Fibroblast of peridontal ligament (primary cell): ENCODE measurements around the gene IFITM2.
A peak's percentile ranks its signal among the peaks of the same experiment; 100 is the strongest.
"Not testable (repeated sequence)": the region's sequence is repeated elsewhere in the genome, so short reads cannot be mapped to it uniquely, and the experiment has no call there.

Experiments
- DNase-seq: peaks from one replicate; pipeline ENCODE4 v3.0.0-alpha.2; 2010; ENCODE audit errors: extremely low read depth

The IFITM2 gene

DNA sequence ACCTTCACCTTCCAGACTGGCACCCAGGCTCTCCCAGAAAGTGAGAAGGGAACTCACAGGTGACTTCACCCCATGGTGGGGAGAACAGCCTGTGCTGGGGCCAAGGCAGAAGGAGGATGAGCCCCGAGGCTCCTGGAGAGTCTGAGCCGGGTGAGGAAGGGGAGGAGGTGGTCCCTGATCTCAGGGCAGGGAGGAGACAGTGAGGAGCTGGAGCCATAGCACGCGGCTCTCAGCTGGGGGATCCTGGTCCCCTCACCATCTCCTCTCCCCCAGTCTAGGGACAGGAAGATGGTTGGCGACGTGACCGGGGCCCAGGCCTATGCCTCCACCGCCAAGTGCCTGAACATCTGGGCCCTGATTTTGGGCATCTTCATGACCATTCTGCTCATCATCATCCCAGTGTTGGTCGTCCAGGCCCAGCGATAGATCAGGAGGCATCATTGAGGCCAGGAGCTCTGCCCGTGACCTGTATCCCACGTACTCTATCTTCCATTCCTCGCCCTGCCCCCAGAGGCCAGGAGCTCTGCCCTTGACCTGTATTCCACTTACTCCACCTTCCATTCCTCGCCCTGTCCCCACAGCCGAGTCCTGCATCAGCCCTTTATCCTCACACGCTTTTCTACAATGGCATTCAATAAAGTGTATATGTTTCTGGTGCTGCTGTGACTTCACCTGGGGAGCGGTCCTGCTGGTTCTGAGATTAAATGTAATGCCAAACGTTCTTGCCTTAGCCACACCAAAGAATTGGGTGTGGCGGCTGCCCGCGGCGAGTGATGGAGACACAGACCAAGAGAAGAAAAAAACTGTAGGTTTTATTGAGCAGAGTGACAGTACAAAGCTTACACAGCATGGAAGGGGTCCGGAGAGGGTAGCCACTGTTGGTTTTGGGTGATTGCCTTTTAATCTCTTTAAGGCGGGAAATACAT is 1.4 kb downstream of the IFITM2 start:
- not testable (repeated sequence) for DNase-seq

DNA sequence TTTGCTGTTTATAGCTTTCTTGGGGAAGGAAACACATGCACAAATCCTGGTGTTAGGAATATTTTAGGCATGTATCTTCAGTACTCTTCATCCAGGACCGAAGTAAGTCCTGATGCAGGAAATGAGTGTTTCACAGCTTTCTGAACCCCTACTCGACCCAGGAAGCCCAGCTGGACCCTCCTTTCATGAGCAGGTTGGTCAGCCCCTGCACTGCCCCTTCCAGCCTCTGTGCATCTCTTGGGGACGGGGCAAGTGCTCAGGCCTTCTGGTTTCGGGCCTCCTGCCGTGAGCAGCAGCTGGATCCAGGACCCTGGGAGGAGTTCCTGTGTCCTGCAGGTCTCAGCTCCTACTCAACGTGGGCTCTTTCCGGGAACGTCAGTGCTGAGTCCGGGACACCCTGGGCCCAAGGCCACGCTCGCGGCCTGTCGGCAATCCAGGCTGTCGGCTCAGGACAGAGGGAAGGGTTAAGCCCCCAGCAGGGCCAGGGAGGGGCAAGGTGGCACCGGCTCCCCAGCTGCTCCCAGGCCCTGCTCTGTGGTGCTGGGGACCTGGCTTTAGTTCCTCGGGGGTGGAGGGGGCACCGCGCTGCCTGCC is 2.5 kb downstream of the IFITM2 start:
- DNase-seq = not testable (repeated sequence)

DNA sequence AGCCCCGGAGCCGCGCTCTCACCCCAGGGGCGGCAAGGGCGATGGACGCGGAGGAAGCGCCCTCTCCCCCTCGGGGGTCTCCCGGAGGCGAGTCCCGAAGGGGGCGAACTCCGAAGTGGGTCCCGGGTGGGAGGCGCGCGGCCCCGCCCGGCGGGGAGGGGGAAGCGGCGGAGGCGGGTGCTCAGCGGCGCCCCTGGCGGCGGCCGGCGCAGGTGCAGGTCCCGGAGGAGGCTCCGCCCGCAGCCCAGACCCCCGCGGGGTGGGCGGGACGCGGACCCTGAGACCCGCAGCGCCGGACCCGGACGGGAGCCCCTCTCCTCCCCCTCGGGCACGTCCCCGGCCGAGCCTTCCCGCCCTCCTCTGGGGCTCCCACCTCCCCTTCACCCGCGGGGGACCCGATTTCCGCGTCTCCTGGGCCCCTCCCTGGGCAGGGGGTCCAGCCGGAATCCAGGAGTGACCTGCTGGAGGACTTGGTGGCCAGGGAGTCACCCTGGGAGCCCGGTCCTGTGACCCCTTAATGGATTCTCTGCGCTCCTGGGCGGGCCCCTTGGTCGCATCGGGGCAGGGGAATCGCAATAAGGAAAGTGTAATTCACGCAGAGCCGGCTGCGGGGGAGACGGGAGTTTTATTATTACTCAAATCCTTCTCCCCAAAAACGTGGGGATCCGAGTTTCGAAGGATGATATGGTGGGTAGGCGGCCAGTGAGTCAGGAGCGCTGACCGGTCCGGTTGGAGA is 3.6 kb downstream of the IFITM2 start:
- not testable (repeated sequence) for DNase-seq

DNA sequence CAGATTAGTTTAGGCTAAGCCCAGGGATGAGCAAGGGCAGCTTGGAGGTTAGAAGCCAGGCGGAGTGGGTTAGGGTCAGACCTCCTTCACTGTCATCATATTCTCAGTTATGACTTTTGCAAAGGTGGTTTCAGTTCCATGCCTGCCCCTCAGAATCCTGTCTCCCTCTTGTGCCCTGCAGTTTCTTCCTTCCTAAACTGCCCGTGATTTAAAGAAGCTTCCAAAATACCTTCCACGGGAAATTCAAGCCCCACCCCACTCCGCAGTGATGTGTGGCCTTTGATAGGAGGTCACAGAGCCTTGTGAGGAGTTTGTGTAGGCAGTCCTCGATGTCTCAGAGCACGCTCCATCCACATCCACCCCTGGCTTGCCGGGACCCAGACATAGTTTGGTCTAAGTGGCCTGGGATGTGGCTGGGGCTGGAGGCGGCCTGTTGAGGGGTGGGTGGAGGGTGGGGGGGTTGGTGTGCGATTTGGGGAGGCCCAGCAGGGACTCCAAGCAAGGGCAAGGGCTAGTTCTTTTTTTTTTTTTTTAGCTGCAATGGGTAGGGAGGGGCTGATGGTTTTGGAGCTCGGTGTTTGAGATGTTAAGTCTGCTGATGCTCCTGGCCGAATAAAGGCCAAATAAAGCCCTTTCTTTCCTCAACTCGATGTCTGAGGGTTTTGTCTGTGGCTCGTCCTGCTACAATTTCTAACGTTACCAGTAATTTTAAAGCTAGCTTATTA is 4.6 kb downstream of the IFITM2 start:
- DNase-seq = no peak

DNA sequence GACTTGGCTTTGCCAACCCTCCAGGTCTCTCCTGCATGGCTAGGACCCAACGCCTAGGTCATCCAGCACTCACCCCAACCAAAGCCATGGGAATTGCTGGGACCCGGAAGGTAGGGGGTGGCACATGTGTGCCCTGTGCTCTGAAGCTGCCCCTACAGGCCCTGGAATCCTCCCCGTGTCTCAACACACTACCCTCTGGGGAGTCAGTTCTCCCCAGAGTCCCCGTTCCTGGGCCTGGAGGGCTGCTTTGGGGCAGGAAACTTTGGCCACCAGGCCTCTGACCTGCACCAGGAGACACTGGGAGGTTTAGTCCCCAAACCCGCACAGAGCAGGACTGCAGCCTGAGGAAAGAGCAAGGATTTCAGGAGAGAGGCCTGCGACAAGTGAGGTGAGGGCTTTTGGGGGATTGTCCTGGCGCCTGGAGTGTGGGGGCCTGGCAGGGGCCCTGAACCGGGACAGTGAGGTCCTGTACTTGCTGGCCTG is 5.7 kb downstream of the IFITM2 start:
- no peak for DNase-seq

DNA sequence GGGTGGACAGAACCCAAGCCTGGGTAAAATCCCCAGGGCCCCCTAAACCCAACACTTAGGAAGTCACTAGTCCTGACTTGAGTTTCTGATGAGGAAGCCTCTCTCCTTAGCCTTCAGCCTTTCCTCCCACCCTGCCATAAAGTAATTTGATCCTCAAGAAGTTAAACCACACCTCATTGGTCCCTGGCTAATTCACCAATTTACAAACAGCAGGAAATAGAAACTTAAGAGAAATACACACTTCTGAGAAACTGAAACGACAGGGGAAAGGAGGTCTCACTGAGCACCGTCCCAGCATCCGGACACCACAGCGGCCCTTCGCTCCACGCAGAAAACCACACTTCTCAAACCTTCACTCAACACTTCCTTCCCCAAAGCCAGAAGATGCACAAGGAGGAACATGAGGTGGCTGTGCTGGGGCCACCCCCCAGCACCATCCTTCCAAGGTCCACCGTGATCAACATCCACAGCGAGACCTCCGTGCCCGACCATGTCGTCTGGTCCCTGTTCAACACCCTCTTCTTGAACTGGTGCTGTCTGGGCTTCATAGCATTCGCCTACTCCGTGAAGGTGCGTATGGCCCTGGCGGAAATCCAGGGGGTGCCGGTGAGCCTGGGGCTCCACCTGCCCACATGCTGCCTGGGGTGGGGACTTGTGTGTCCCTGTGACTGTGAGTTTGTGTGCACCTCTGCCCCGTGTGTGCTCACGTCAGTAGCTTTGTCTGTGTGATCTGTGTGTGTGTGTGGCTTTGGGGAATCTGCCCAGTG is 6.4 kb downstream of the IFITM2 start, which contains the start of gene IFITM1:
Gene IFITM1, plus strand, starts transcription at position 254 of the 767 bp plus-strand sequence. Its CDS starts 131 bp downstream, at position 385.
- peak; percentile 92 for DNase-seq

DNA sequence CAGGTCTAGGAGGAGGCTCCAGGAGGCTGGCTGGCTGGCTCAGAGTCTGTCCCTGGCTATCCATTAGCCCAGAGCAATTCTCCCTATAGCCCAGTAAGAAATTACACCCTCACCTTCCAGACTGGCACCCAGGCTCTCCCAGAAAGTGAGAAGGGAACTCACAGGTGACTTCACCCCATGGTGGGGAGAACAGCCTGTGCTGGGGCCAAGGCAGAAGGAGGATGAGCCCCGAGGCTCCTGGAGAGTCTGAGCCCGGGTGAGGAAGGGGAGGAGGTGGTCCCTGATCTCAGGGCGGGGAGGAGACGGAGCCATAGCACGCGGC is 6.9 kb downstream of the IFITM2 start:
- not testable (repeated sequence) for DNase-seq

DNA sequence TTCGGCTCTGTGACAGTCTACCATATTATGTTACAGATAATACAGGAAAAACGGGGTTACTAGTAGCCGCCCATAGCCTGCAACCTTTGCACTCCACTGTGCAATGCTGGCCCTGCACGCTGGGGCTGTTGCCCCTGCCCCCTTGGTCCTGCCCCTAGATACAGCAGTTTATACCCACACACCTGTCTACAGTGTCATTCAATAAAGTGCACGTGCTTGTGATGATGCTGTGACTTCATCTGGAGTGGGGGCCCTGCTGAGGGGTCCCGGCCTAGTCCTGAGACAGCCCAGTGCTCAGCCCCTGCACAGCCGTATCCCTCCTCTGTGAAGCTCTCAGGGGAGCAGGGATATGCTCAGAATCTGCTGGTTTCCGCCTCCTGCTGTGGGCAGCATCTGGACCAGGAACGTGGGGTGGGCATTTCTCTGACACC is 7.5 kb downstream of the IFITM2 start:
- no peak for DNase-seq

DNA sequence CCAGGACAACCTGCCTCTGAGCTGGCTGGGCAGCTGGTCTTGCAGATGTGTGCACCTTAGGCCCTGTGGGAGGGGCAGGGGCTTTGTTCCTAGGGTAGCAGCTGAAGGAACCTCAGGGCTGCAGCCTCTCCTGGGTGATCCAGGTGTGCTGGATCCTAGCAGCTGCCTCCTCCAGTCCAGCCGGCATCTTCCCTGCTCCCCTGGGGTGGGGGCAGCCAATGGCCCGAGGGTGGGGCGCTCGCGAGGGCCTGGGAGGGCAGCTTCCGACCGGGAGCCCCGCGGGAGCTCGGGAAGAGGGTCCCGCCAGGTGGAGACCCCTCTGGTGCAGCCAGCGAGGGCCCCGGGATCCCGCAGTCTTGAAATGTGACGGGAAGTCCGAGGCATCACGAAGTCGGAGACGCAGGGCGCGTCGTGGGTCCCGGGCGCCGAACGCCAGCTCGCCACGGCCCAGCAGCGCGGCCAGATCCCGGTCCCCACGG is 7.9 kb downstream of the IFITM2 start:
- no peak for DNase-seq

DNA sequence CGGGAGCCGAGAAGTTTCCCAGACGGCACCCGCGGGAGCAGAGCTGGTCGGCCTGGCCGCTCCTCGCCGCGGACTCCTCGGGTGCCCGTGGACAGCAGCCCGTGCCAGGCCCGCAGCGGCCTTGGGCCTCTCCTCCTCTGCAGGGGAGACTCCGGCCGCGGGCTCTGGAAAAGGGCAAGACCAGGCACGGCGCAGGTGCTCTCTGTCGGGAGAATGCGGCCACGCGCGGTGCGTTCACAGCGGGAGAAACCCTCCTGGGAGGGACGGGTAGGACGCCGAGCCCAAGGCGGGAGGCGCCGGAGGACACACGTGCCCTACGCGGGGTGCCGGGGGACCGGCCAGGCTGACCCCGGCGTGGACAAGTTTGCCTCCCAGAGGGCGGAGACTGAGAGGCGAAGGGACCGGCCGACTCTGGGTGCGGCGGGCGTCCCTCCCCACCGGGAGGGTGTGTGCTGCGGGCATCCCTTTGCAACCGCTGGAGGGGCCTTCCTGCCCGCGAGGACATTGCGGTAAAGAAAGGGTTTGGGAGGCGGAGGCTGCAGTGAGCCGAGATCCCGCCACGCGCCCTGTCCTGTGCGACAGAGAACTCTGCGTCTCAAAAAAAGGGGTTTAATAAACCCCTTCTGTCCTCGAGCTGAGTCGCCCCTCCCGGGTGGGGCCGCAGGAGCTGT is 8.6 kb downstream of the IFITM2 start:
- DNase-seq = no peak

DNA sequence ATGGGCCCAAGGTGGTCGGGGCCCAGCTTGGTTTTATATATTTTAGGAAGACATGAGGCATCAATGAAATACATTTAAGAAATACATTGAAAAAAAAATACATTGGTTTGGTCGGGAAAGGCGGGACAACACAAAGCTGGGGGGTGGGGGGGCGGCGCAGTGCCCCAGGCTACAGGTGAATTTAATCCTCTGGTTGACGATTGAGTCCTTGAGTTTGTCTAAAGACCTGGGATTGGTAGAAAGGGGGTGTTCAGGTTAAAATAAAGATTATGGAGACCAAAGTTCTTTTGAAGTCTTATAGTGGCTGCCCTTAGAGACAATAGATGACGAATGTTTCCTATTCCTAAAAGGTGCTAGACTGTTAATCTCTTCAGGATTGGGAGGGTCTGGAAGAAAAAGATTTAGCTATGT is 9.3 kb downstream of the IFITM2 start:
- no peak for DNase-seq

DNA sequence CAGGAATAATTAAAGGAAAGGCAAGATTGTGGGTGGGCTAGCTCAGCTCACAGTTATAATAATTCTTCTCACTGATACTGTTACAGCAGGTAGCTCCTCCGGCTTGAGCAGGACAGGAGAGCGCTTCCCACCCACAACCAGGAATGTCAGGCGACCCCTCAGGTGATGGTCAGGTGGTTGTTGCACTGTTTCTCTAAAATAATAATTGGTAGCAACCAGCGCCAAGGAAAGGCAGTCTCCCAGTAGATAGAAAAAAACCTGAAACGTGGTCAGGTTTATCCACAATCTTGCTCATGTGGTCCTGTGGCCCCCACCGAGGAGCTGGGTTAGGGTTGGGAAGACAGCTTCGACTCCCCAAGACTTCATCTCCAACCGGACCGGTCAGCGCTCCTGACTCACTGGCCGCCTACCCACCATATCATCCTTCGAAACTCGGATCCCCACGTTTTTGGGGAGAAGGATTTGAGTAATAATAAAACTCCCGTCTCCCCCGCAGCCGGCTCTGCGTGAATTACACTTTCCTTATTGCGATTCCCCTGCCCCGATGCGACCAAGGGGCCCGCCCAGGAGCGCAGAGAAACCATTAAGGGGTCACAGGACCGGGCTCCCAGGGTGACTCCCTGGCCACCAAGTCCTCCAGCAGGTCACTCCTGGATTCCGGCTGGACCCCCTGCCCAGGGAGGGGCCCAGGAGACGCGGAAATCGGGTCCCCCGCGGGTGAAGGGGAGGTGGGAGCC is 10.2 kb downstream of the IFITM2 start:
- DNase-seq = not testable (repeated sequence)

DNA sequence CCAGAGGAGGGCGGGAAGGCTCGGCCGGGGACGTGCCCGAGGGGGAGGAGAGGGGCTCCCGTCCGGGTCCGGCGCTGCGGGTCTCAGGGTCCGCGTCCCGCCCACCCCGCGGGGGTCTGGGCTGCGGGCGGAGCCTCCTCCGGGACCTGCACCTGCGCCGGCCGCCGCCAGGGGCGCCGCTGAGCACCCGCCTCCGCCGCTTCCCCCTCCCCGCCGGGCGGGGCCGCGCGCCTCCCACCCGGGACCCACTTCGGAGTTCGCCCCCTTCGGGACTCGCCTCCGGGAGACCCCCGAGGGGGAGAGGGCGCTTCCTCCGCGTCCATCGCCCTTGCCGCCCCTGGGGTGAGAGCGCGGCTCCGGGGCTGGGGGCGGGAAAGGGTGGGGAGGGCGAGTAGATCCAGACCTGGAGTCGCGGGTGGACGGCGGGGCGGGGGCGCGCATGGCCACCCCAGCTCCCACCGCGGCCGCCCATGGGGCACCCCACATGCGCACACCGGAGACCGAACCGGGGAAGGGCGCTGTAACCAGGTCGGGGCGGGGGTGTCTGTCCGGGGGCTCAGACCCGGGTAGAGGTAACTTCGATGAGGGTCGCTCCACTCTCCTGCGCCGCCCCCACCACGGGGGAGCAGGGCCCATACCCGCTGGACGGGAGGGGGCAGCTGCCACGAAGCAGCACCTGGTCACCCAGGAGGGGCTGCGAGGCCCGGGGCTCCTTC is 10.9 kb downstream of the IFITM2 start:
- not testable (repeated sequence) for DNase-seq

DNA sequence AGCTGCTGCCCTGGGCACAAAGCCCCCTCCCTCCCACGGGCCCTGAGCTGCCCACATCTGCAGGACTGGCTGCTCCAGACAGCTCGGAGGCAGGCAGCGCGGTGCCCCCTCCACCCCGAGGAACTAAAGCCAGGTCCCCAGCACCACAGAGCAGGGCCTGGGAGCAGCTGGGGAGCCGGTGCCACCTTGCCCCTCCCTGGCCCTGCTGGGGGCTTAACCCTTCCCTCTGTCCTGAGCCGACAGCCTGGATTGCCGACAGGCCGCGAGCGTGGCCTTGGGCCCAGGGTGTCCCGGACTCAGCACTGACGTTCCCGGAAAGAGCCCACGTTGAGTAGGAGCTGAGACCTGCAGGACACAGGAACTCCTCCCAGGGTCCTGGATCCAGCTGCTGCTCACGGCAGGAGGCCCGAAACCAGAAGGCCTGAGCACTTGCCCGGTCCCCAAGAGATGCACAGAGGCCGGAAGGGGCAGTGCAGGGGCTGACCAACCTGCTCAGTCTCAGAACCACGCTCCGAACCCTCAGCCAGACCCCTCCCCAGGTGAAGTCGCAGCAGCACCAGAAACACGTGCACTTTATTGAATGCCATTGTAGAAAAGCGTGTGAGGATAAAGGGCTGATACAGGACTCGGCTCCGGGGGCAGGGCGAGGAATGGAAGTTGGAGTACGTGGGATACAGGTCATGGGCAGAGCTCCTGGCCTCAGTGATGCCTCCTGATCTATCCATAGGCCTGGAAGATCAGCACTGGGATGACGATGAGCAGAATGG is 11.7 kb downstream of the IFITM2 start:
- not testable (repeated sequence) for DNase-seq

DNA sequence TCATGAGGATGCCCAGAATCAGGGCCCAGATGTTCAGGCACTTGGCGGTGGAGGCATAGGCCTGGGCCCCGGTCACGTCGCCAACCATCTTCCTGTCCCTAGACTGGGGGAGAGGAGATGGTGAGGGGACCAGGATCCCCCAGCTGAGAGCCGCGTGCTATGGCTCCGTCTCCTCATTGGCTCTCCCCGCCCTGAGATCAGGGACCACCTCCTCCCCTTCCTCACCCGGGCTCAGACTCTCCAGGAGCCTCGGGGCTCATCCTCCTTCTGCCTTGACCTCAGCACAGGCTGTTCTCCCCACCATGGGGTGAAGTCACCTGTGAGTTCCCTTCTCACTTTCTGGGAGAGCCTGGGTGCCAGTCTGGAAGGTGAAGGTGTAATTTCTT is 12.3 kb downstream of the IFITM2 start:
- not testable (repeated sequence) for DNase-seq

DNA sequence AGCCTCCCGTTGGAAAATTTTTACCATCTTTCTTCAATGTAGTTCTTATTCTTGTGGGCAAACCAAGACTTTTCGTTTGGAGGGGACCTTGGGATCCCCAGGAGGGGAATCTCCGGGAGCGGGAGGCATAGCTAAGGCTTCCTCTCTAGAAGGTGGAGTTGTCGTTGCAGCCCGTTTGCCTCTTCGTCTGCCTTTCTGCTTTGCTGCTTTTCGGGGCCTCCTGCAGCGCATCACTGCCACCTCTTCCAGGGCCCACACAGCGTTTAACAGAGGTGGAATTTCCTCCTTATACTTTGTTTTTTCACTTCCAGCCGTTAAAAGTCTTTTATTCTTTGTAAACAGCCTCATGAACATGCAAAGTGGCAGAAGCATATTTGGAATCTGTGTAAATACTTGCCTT is 16.5 kb downstream of the IFITM2 start:
- no peak for DNase-seq

DNA sequence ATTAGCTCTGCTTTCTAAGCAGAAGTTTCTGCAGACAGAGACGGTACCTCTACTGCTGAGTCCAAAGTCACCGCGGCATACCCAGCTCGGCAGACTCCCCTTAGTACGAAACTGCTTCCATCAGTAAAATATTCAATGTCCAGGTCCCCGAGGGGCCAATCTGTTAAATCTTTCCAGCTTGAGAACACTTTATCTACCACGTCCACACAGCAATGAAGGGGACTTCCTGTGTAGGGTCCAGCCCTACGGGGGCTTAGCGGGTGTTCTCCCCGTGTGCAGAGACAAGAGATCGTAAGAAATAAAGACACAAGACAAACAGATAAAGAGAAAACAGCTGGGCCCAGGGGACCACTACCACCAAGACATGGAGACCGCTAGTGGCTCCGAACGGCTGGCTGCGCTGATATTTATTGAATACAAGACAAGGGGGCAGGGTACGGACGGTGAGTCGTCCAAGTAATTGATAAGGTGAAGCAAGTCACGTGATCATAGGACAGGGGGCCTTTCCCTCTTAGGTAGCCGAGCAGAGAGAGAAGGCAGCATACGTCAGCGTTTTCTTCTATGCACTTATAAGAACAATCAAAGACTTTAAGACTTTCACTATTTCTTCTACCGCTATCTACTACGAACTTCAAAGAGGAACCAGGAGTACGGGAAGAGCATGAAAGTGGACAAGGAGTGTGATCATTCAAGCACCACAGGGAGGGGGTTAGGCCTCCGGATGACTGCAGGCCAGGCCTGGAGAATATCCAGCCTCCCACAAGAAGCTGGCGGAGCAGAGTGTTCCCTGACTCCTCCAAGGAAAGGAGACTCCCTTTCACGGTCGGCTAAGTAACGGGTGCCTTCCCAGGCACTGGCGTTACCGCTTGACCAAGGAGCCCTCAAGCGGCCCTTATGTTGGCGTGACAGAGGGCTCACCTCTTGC is 17.2 kb downstream of the IFITM2 start:
- not testable (repeated sequence) for DNase-seq
